EH (cell line): ENCODE measurements around the gene DDHD1.

ENCODE experiments used
- DNase-seq: peaks from one replicate; pipeline ENCODE4 v3.0.0-alpha.2; 2015; ENCODE audit warnings: low read depth

Gene DDHD1

DNA sequence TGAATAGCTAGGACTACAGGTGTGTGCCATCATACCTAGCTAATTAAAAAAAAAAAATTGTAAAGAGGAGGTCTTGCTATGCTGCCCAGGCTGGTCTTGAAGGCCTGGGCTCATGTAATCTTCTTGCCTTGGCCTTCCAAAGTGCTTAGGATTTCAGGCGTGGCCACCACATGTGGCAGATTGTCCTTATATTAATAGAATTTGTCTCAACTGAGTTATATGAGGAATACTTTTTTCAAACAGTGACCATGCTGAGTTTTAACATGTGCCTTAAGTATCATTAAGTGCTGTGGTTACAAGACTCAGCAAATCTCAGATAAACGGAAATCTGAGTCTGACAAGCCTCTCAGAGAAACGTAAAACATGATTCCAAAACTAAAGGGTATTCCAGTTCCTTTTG lies 119.1 kb downstream of the DDHD1 start:
- no peak for DNase-seq

DNA sequence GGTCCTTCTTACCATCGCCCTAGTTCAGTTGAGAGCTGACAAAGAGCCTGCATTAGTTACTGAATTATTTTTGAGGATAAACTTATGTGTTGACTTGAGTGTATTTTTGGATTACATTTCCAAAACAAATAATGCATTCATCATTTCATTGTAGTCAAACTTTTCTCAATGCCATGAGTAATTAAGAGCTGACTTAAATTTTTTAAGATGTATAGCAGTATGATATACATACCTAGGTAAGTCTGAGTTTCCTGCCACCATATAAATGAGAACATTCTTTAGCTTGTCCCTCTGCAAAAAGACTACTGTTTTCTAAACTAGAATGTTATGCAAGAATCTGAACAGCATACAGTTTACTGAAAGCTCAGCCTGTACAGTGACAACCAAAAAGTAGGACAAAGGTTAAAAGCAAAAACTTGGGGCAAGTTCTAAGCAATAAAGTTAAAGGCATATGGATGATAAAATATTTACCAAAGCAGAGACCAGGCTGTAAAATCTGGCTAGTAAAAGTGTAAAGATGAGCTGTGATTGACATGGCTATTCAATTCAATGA lies 120.2 kb downstream of the DDHD1 start:
- peak; percentile 50 for DNase-seq

DNA sequence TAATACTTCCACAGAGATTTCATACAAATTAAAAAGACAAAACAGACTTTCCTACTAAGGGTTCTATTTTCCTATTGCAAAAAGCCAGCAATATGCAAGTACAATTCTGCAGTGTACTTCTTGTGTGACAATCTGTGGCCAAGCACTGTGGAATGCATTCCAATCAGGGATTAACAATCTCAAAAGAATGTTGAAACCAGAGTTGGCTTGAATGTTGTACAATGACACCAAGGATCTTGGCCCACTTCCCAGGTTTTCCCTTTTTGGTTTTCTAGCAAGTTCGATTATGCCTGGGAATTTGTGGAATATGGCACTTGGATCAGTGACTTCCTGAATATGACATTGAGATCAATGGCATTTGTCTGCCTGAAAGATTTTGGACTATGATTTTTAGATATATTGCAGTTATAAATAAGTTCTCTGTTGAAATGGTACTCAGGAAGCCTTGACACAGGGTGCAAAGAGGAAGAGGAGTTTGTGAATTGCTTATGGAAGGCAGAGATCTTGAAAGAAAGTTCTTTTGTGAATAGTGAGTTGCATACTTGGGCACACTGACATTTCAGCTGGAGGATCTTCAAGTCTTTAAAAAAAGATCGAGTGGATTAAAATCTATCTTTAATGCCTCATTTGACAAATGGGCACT lies 120.8 kb downstream of the DDHD1 start:
- DNase-seq, result peak; percentile 94

DNA sequence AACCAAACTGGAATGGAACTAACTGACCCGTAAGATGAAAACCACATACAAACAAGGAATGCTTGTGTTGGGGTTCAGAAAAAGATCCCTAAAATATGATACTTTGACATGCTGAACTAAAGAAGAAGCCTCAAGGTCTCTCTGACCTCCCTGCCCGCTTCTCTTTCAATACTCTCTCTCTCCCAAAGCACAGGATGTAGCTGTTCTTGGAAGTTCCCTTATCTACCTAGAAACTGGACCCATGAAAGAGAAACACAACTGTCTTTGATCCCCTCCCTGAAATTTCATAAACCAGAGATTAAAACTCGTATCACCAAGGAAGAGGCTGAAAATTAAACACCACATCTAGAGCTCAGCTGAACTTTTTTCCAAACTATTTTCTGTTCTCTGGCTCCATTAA lies 125.6 kb downstream of the DDHD1 start:
- DNase-seq, result no peak

DNA sequence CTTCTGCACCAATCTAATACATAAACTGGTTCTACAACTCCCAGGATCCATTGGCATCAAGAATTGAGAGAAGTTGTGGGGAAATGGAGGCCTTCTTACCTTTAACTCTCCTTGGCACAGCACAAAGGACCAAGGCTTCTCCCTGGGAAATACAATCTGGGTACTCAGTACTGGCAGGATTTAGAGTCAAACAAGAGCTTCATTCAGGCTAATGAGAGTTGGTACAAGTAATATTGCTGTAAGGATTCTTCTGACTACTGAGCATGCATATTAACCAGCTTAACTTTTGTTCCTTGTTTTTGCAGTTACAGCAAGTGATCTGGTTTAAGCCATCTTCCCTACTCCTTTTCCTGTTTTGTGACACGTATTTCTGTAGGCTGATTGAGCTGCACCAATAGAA lies 126.1 kb downstream of the DDHD1 start:
- DNase-seq, result no peak

DNA sequence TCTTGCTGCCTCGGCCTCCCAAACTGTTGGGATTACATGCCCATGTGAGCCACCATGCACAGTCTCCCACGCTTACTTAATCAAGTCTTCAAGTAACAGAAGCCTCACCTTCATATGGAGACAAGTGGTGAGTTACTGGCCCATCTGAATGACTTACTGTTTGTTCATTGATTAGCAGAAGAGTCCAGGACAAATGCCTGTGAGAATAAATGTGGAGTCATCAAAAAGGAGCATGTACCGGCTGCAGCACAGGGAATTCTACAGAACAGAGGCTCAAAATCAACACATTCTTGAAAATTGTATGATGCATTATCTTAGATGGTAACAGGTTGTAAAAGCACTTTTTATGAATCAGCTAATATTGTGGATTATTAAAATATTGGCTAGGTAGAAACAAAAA lies 129.8 kb downstream of the DDHD1 start:
- no peak for DNase-seq

DNA sequence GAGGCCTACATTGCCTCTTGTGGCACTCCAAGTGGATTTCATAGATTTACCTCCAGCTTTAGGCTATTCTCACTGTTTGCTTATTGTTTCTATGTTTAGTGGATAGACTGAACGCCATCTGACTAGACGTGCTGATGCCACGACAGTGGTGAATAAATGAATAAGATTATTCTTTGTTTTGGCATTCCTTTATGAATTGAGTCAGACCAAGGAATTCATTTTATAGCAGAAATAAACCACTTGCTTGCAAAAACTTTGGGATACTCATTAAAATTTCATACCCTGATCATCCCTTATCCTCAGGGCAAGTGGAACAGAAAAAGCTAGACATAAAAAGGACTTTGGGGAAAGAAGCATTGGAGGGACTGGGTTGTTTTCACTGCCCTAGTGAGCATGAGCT lies 130.5 kb downstream of the DDHD1 start:
- peak; percentile 96 for DNase-seq

DNA sequence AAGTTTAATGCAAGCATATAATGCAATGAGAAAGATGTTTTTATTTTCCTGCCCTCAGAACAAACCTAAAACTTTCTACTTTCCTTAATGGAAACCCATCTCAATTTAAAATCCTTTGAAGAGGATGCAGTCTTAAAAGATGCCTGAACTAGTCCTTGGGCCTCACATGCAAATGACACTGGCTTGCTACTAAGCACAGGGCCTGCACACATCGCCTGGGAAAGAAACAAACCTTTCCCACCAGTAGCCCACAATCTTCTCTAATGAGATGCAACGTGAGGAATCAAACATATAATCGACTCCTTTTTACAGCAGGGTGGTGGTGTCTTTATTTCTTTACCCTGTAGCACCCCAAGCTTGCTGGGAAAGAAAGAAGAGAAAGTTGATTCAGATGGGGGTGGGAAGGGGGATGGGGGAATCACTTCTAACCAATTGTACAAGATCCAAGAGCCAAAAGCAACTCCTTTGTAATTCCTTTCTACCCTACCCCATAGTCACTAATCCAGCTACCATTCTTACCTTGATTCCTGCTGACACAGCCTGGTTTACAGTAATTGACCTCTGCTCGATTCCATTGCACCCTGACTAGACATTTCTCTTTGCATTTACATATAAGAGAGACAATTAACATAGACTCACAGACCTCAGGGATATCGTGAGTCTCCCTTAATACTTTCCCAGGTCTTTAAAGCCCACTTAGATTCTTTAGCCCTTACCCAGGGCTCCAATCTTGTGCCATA lies 132.8 kb downstream of the DDHD1 start:
- no peak for DNase-seq

DNA sequence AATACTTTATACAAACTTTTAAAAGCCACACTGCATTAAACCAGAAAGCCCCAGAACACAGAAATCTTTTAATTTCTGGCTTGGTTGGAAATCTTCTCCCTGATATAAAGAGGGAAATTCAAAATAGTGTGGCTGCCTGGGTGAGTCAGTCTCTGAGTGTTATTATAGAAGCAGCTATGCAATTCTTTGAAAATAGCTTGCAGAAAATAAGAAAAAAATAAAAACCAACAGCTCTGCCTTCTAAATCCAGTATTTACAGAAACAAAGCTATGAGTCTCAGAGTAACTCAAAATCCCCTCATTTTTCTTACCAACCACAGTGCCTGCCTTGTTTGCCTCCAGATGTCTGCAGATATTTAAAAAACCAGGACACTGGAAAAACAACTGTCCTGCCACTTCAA lies 133.7 kb downstream of the DDHD1 start:
- DNase-seq, result peak; percentile 58

DNA sequence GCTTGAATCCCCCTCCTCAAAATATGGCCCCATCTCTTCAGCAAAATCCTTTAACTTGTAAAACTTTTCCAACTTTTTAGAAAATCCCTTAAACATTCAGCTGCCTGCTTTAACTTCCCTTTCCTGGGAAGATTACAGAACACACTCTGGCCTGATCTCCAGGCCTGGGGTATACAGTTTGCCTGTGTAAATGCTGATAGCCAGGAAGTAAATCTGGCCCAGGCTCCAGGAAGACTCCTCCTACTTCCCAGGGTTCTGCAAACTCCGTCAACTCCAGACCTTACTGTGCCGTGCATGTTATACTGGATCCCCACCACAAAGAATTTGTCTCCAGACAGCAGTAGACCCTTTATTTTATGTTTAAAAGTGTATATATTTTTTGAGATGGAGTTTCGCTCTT lies 135.3 kb downstream of the DDHD1 start:
- DNase-seq, result no peak

DNA sequence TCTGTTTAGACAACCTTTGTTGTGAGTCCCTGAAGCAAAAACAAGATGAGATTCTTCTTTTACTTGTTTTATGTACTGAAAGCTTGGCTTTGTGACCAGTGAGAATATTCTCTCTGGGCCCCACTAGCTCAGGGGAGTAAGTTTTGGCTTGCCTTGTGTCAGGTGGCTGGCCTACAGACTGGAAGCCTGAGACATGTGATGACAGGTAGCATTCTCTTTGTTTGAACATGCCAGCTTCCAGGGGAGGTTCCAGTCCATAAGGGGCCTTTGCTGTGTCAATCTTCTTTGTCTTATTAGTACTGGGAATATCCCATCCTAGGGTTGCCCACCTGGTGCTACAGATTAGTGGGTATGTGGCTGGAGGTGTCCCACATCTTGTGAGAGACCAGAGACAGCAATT lies 136.2 kb downstream of the DDHD1 start:
- no peak for DNase-seq

DNA sequence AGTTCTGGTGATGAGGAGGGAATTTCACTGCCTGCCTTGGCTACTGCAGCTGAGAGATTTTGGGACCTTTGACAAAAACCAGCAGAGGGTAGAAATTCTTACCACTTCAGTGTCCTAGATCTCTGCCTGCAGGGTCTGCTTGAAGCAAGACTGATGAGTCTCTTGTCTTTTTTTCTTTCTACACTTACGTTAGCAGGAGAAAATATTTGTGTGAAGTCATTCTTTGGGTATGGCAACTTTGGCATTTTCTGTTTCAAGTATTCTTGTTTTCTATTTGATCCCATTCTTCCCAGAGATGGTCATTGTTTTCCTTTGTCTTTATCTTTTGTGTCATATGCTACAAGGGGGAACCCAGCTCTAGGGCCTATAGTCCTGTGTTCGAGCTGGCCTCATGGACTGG lies 136.6 kb downstream of the DDHD1 start:
- peak; percentile 75 for DNase-seq

DNA sequence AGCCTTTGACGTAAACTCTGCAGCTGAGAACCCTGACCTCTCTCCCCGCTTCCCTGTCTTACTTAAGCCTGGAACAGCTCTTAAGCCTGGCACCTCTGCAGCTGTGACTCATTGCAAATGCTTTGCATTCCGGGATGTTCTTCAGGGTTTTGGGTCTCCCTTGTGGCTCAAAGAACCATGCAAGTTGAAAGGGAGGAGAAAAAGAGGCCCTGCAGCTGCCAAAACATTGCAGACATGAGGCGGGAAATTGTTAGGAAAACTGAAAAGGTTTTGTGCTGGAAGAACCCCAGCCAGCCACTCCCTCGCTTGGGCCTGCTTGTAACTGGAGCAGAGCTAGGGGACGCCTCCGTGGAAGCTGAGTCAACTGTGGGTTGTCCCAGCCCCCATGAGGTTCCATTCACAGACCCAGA lies 142.1 kb downstream of the DDHD1 start:
- DNase-seq, result peak; percentile 99

DNA sequence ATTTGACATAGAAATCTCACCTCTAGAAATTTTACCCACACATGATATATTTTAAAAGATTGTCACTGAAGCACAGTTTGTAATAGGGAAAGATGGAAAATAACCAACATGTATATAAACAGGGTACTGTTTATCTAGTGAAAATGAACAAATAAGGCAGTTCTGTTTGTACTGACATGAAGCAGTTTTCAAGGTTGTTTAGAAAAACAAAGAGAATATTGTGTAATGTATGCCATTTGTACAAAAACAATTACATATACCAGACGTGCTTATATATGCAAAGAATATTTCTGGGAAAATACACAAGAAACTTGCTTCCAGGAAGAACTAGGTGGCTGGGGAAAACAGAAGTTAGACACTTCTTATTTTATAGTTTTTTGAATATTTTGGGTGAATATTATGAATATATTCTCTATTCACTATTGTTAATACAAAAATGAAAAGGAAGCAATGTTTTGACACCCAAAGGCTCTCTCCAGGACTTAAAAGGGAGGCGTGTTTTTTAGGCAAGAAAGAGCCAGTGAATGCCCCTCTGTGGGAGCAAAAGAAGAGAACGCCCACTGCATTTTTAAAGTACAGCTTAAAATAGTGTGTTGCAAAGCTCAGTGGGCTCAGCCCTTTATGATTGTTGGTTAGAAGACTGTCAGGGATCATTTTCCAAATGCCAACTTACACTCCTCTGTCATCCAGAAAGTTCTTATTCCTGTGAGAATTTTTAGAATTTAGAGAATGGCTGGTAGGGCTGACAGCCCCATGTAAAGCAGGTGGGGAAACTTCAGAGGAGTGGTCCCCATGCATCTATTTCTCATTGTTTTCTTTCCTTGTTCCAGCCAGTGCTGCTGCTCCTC lies 142.7 kb downstream of the DDHD1 start:
- DNase-seq, result no peak

DNA sequence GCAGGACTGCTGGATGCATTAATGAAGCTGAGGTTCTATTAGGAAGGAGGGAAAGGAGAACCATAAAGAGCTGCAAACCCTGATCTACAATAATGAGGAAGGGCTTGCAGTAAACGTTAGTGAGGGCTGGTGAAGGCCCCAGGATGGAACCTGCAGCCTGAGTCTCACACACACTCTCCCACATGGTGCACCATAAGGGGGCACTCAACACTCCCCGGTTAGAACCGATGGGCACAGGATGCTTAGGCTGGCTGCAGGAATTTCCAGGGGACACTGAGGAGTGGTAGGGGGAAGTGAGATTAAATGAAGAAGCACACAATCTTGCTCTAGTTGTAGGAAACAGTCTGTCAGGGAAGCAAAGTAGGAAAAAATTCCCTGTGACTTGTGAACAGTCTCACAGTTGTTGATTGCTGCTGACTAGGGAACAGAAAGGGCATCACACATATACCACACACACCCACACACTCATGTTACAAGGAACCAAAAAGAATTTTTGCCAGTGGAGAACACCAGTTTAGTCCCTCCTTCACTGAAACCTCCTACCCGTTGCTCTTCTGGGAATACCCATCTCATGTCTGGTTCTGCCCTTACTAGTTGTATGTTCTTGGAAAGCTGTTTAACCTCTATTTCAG lies 146.1 kb downstream of the DDHD1 start:
- DNase-seq, result no peak

DNA sequence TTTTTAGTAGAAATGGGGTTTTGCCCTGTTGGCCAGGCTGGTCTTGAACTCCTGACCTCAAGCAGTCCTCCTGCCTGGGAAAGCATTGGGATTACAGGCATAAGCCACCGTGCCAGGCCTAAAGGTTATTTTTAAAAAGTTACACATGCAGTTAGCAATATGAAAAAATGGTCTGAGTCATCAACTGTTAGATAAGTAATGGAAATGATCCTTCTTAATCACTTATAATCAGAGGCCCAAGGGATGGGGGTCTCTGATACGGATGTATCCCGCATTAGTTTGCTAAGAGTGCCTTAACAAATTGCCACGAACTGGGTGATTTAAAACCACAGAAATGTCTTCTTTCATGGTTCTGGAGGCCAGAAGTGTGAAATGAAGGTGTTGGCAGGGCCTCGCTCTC lies 148.1 kb downstream of the DDHD1 start:
- peak; percentile 7 for DNase-seq

DNA sequence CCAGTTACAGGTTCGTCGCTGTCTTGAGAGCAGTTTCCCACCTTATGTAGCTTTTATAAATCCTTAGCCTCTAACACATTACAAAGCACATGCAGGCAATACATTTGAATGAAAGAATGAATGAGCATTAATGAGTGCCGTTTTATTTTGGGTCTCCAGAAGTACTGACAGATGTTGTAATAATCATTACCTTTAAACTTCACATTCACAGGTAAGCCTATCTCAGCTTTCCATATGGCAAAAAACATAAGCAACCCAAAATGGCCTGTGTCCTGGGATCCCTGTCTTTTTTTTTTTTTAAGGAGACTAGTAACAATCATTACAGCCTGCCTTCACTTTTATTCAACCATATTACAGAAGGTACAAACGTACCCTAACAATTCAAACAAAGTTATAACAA lies 149.3 kb downstream of the DDHD1 start:
- no peak for DNase-seq

DNA sequence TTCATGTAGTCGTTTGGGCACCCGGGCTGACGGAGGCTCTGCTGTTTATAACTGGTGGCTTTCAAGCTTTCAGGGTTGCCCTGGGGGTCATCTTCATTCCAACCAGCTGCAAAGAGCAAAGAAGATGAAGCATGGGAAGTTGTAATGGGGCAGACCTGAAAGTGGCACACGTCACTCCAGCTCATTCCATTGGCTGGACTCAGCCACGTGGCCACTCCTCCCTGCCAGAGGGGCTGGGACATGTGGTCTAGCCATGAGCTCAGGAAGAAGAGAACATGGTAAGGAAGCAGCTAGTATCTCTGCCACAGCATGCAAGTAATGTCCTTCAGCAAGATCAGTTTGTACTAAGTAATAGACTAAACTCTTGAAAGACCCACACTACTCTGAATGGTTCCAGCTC lies 150.5 kb downstream of the DDHD1 start:
- DNase-seq, result peak; percentile 29

DNA sequence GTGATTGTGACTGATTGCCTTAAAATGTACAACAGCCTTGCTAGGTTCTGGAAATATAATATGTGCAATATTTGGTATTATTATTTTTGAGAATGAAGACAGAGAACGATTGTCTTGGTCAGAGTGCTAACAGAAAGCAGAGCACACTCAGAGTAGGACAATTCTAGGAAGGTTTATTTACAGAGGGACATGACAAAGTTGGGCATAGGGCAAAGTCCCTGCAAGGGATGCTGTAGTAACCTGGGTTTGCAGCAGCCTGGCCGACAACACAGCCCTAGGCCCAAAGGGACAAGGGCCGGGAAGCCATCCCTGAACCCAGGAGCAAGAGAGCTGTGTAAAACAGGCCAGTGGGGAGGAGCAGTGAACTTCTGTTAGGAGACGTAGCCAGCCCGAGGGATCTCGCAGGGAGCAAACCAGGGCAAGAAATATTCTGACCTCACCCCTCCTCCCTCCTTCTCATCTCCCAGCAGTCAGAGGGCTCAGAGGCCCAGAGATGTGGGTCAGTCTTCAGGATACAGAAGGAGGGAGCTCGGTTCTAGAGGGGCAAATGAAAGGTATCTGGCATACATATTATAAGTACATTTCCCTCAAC lies 151.2 kb downstream of the DDHD1 start:
- DNase-seq, result no peak

DNA sequence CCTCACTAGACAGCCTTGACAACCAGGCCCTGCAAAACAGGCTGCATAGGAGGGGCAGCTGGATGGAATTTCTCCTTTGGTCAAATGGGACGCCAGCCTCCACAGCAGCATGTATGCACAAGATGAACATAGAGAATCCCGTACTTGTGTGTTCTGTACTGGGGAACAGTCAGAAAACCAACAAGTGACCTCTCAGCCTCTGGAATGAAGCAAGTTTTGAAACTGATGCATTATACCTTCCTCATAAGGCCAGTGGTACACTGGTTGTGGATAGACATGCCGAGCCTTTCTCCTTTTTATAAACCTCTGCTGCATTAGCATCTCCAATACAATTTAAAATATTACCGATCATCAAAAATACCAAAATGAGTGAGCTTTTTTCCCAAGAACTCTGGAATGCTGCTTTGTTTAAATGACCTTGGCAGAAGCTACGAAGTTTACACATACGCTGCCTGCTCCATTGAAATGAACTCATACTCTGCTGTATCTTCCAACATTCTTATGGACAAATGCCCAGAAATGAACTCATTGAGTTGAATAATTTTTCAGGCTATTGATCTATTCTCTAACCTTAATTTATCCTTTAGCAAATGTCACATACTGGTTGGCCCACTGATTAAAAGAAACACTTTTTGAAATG lies 154.6 kb downstream of the DDHD1 start:
- peak; percentile 62 for DNase-seq

DNA sequence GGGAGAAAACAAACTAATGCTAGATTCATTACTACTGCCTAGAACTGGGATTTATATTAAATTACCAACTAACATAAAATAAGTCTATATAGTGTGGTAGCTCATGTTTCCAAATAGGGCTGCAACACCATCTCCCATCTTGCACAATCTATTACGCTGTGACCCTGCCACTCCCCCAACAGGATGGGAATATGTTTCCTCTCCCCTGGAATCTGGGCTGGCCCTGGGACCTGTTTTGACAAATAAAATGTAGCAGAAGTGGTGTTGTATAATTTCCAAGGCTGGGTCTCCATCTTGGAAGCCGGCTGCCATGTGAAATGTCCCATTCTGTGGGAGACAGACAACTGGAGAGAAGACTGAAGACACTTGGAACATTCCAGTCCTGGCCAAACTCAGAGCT lies 156.6 kb downstream of the DDHD1 start:
- DNase-seq, result no peak
